NCI-H1092 treated with DMSO at 0.1 percent for 48 hours (cell line): ENCODE results near the gene ZNF581.

Experiments used
- DNase-seq: peaks from one replicate; lab custom pipeline; 2025; lab: John Stamatoyannopoulos, UW

Gene ZNF581

DNA sequence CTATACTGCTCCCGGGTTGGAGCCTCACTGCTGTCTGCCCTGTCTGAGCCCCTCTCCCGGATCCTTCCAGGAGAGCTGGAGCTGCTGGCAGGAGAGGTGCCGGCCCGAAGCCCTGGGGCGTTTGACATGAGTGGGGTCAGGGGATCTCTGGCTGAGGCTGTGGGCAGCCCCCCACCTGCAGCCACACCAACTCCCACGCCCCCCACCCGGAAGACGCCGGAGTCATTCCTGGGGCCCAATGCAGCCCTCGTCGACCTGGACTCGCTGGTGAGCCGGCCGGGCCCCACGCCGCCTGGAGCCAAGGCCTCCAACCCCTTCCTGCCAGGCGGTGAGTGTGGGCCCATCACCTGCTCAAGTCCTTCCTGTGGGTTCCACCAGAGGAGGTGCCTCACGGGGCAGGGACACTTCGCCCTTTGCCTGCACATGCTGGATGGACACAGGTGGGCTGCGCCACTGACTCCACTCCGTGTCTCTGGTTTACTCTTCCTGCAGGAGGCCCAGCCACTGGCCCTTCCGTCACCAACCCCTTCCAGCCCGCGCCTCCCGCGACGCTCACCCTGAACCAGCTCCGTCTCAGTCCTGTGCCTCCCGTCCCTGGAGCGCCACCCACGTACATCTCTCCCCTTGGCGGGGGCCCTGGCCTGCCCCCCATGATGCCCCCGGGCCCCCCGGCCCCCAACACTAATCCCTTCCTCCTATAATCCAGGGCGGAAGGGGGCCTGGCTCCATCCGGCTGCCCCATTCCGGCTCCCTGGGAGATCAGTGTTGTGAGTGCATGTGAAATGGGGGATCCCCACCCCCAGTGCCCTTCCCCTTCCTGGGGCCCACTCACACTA lies 51.4 kb downstream of the ZNF581 start:
- DNase-seq: no peak
